Heart left ventricle (tissue), 16 donors: ENCODE data around the gene WDR70. TPM values are rescaled to one million over a fixed set of nuclear protein-coding genes. Genes with fewer than 3 reads are reported as not detected.
A peak's percentile ranks its signal among the peaks of the same experiment; 100 is the strongest.

Experiments used
- ATAC-seq, 4 donors: fragments of 200-7000 bp; cut with Tn5 transposase; one replicate each; pipeline ENCODE4 v1.9.1; 2020 to 2022; ENCODE audit warnings: moderate library complexity in 4 of 4, mild to moderate bottlenecking in 3 of 4, moderate number of reproducible peaks in 1 of 4
- DNase-seq, 5 donors: peaks; one replicate each; pipeline ENCODE4 v3.0.0-alpha.2; 2020
- H3K27ac ChIP-seq, 12 donors: fragments of 200-600 bp; sonication (generic) in 4 of 12; one replicate each; pipeline versions ENCODE4 v1.5.0 to v1.8.0; 2016 to 2022; ENCODE audit warnings: mild to moderate bottlenecking in 2 of 12
- H3K27me3 ChIP-seq, 9 donors: fragments of 200-600 bp; sonication (generic) in 2 of 9; one replicate each; pipeline versions ENCODE4 v1.5.1 to v1.8.0; 2016 to 2022; ENCODE audit warnings: mild to moderate bottlenecking in 3 of 9
- H3K36me3 ChIP-seq, 9 donors: fragments of 200-600 bp; sonication (generic) in 2 of 9; one replicate each; pipeline versions ENCODE4 v1.5.0 to v1.8.0; 2018 to 2022; ENCODE audit warnings: mild to moderate bottlenecking in 2 of 9
- H3K4me1 ChIP-seq, 12 donors: fragments of 200-600 bp; sonication (generic) in 4 of 12; one replicate each; pipeline versions ENCODE4 v1.5.0 to v1.8.0; 2016 to 2022; ENCODE audit warnings: mild to moderate bottlenecking in 3 of 12
- H3K4me3 ChIP-seq, 12 donors: fragments of 200-600 bp; sonication (generic) in 4 of 12; one replicate each; pipeline versions ENCODE4 v1.5.0 to v1.8.0; 2017 to 2022; ENCODE audit warnings: mild to moderate bottlenecking in 9 of 12, moderate library complexity in 4 of 12
- H3K9me3 ChIP-seq, 12 donors: fragments of 200-600 bp; sonication (generic) in 4 of 12; one replicate each; pipeline versions ENCODE4 v1.5.0 to v1.8.0; 2016 to 2022; ENCODE audit warnings: mild to moderate bottlenecking in 1 of 12
- CTCF ChIP-seq, 12 donors: fragments of 200-600 bp; sonication (generic) in 4 of 12; IDR thresholded peaks; one replicate each; pipeline versions ENCODE4 v1.5.0 to v1.8.0; 2018 to 2022; ENCODE audit warnings: antibody characterized with exemption in 12 of 12, mild to moderate bottlenecking in 5 of 12
- POLR2A ChIP-seq, 2 donors: fragments of 450-650 bp; IDR thresholded peaks; one replicate each; pipeline ENCODE4 v1.6.1; 2017; ENCODE audit warnings: antibody characterized with exemption in 2 of 2, mild to moderate bottlenecking in 2 of 2, moderate library complexity in 2 of 2
- WGBS, 4 donors: extraction: QIAGEN DNeasy Blood & Tissue Kit in 2 of 4; methylation state at CpG; one replicate each; pipeline versions ENCODE4 v1.1.5 to v1.1.7; 2013 to 2018; 5-methylcytosine and 5-hydroxymethylcytosine counted together
- intact Hi-C, 10 donors: fragments of 100-400 bp; cut with DNase I; formaldehyde crosslinking; loops; one replicate each; pipeline versions ENCODE4 v1.11.1 to v1.14.2; 2022
- polyA plus RNA-seq, 2 donors: library from polyadenylated mRNA; stranded (reverse); fragments of 200-250 nt; gene quantifications; one replicate each; pipeline ENCODE4 v1.2.3, GENCODE V29; 2013
- total RNA-seq, 9 donors: library from RNA; depleted of rRNA in 2 of 9; stranded (reverse); fragments of >200 nt in 2 of 9; fragmentation: NEBNext Ultra II Directional in 3 of 9; extraction: Animal tissue kit (Norgen Biotek cat#: 25700) in 3 of 9; gene quantifications; one replicate each; pipeline versions ENCODE4 v1.1.0 to v1.2.4, GENCODE V29; 2016 to 2023
- donor health status: ischemic (EF 13 %, LVEDD 7.1; RV severe dilation, severe dysfunction).
- donor health status: healthy with polysubstance abuse.
- donor health status: DM: no; HTN: yes; CAD: no.
- donor health status: DM: no; HTN: no; CAD: no.
- donor health status: ischemic (EF 25% LVEDD 6.9; RV normal size, moderate dysfunction).
- donor health status: ischemic (EF 25% LVEDD 5.7; RV mildly dilated, moderate dysfunction).
- donor health status: healthy.
- donor health status: DM: yes; HTN: yes; CAD: no.
- donor health status: ischemic (EF 35%, LVEDD 5.7; RV mildly dilated, moderate dysfunction).
- donor health status: nonischemic (EF 11% LVEDD 7.7; RV severe dilation, severe dysfunction).
- donor health status: DM: yes; HTN: yes; CAD: no.
- donor health status: PGD.
- donor health status: ischemic (EF 29% LVEDD 5.4; RV normal size, mild dysfunction).
- donor health status: nonischemic (EF 23%, LVEDD 6.1; RV moderate dilation, normal function).

The WDR70 gene
- total and polyA plus RNA-seq, 11 donors: 6.0 to 31.3 (median 13.6) TPM

- TF ChIP-seq POLR2A (IDR thresholded peaks at IDR 0.05) (no peak), CTCF (IDR thresholded peaks at IDR 0.05) (no peak)
- Histone ChIP-seq H3K27me3 (no peaks in the 10 kb centered on the region), H3K4me3 (no peak overlapping the region), H3K9me3 (no peaks in the 10 kb centered on the region), H3K36me3 (peaks cover 0 to 81% (median 30%) of the 10 kb centered on the region in 9 donors), H3K27ac (no peak overlapping the region), H3K4me1 (peaks cover 0 to 21% (median 0%) of the 10 kb centered on the region in 12 donors)
- ATAC-seq: no peak
- intact Hi-C loops: no loop called here
- no peak for DNase-seq
- 94 to 97% (median 96%) methylated on average over 2 of the region's 2 CpGs for WGBS, 4 donors
Measured at GRCh38 chr5:37725185-37725584, 346.1 kb downstream of the WDR70 start.

GRCh38 chr5:37727238-37727637, 348.1 kb downstream of the WDR70 start:
- no peak for ATAC-seq
- no peak for DNase-seq
- Histone ChIP-seq H3K27ac (no peak overlapping the region), H3K36me3 (peaks cover 0 to 83% (median 30%) of the 10 kb centered on the region in 9 donors), H3K27me3 (no peaks in the 10 kb centered on the region), H3K4me1 (peaks cover 0 to 13% (median 0%) of the 10 kb centered on the region in 12 donors), H3K4me3 (no peak overlapping the region), H3K9me3 (no peaks in the 10 kb centered on the region)
- no peak for TF ChIP-seq POLR2A (IDR thresholded peaks at IDR 0.05)
- intact Hi-C loops: no loop called here
- WGBS, 4 donors: 92 to 95% (median 94%) methylated on average over 3 of the region's 3 CpGs

- TF ChIP-seq POLR2A (IDR thresholded peaks at IDR 0.05): no peak
- no peak for TF ChIP-seq CTCF (IDR thresholded peaks at IDR 0.05)
- Histone ChIP-seq H3K4me1 (peaks cover 0 to 7% (median 0%) of the 10 kb centered on the region in 12 donors), H3K27ac (no peak overlapping the region), H3K4me3 (no peak overlapping the region), H3K9me3 (no peaks in the 10 kb centered on the region), H3K36me3 (peaks cover 0 to 58% (median 27%) of the 10 kb centered on the region in 9 donors), H3K27me3 (no peaks in the 10 kb centered on the region)
- ATAC-seq: peak in 1 of 4 donors; percentile 27
- intact Hi-C loops: no loop called here
- DNase-seq: no peak
- WGBS, 4 donors: 81 to 88% (median 83%) methylated on average over 3 of the region's 3 CpGs
Measured at GRCh38 chr5:37730896-37731455, 351.9 kb downstream of the WDR70 start.

- no peaks in the 10 kb centered on the region for H3K27me3 ChIP-seq
- H3K36me3 ChIP-seq: peaks cover 0 to 27% (median 7%) of the 10 kb centered on the region in 9 donors
- peaks cover 0 to 32% (median 2%) of the 10 kb centered on the region in 12 donors for H3K4me1 ChIP-seq
- no peak for DNase-seq
- H3K27ac ChIP-seq: no peak overlapping the region
- H3K9me3 ChIP-seq: no peaks in the 10 kb centered on the region
- ATAC-seq: no peak
- H3K4me3 ChIP-seq: no peak overlapping the region
- intact Hi-C loops: no loop called here
- 0% methylated on average over 1 of the region's 1 CpG for WGBS, 4 donors
- TF ChIP-seq CTCF (IDR thresholded peaks at IDR 0.05) (no peak), POLR2A (IDR thresholded peaks at IDR 0.05) (no peak)
Measured at GRCh38 chr5:37734114-37734513, 355.0 kb downstream of the WDR70 start.
